ENCODE results near the gene GRAP2. TPM values are rescaled to one million over a fixed set of nuclear protein-coding genes. Genes with fewer than 3 reads are reported as not detected.

GRAP2 gene
- total RNA-seq, 1 experiment from 2014 or later, result 0.45 TPM

- Histone ChIP-seq H3K36me3 (replicated peaks; ENCODE audit: control insufficient read depth, insufficient read depth, low read length) (no peaks in the 10 kb centered on the region), H3K4me3 (ENCODE audit: insufficient read depth, low read depth, low read length) (no peak overlapping the region), H3K27me3 (ENCODE audit: control insufficient read depth, insufficient read depth, low read length) (no peaks in the 10 kb centered on the region)
- DNase-seq, result peak; percentile 24
Measured at GRCh38 chr22:39970742-39971141, 69.9 kb downstream of the GRAP2 start.

GRCh38 chr22:39972641-39973040 lies 71.8 kb downstream of the GRAP2 start:
- H3K27me3 ChIP-seq (ENCODE audit: control insufficient read depth, insufficient read depth, low read length), result no peaks in the 10 kb centered on the region
- H3K36me3 ChIP-seq (replicated peaks; ENCODE audit: control insufficient read depth, insufficient read depth, low read length), result no peaks in the 10 kb centered on the region
- peak; percentile 57 for DNase-seq
- no peak overlapping the region for H3K4me3 ChIP-seq (ENCODE audit: insufficient read depth, low read depth, low read length)

DNA sequence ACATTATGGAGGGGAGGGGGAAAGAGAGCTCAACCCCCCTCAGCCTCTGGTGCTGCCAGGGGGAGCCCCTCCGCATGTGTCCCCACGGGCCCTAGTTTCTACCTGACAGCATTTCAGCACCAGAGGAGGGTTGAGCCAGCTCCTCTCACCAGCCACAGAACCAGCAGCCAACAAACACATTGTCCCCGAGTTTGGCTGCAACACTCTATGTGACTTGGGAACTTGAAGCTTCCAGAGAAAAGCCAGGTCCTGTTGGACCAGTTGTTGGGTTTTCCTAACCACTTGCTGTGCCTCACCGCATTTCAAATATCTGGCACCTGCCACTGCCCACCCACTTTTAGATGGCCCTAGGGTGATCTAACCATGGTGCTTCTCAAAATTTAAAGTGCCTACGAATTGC lies 72.8 kb downstream of the GRAP2 start:
- peak; percentile 31 for DNase-seq
- no peaks in the 10 kb centered on the region for H3K27me3 ChIP-seq (ENCODE audit: control insufficient read depth, insufficient read depth, low read length)
- H3K4me3 ChIP-seq (ENCODE audit: insufficient read depth, low read depth, low read length), result no peak overlapping the region
- H3K36me3 ChIP-seq (replicated peaks; ENCODE audit: control insufficient read depth, insufficient read depth, low read length), result no peaks in the 10 kb centered on the region

DNA sequence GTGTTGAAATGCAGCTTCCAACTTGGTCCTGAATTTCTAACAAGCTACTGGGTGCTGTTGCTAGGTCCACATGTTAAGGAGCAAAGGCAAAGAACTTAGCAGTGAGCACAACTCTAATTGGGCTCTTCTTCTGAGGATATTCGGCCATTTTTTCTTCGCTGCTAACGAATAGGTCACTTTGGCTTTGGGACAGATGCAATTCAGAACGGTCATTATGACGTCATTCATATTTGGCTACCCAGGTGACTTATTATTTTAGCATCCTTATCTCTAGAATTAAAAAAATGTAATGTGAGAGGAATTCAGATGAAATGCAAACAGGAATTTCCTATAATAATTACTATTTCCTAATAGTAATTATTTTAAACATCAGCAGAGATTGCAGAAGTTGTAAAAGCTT lies 73.2 kb downstream of the GRAP2 start:
- Histone ChIP-seq H3K36me3 (replicated peaks; ENCODE audit: control insufficient read depth, insufficient read depth, low read length) (no peaks in the 10 kb centered on the region), H3K27me3 (ENCODE audit: control insufficient read depth, insufficient read depth, low read length) (no peaks in the 10 kb centered on the region), H3K4me3 (ENCODE audit: insufficient read depth, low read depth, low read length) (no peak overlapping the region)
- DNase-seq, result no peak

DNA sequence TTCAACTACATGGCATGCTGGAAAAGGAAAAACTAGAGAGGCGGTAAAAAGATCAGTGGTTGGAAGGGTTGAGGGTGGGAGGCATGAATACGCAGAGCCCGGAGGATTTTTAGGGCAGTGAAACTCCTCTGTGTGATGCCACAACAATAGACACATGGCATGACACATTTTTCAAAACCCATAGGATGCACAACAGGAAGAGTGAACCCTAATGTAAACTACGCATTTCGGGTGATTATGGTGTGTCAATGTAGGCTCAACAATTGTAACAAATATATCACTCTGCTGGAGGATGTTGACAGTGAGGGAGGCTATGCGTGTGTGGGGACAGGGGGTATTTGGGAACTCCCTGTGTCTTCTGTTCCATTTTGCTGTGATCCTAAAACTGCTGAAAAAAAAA lies 78.2 kb downstream of the GRAP2 start:
- Histone ChIP-seq H3K4me3 (ENCODE audit: insufficient read depth, low read depth, low read length) (no peak overlapping the region), H3K27me3 (ENCODE audit: control insufficient read depth, insufficient read depth, low read length) (no peaks in the 10 kb centered on the region), H3K36me3 (replicated peaks; ENCODE audit: control insufficient read depth, insufficient read depth, low read length) (no peaks in the 10 kb centered on the region)
- no peak for DNase-seq

GRCh38 chr22:39979458-39979857 lies 78.6 kb downstream of the GRAP2 start:
- no peaks in the 10 kb centered on the region for H3K36me3 ChIP-seq (replicated peaks; ENCODE audit: control insufficient read depth, insufficient read depth, low read length)
- no peak for DNase-seq
- no peaks in the 10 kb centered on the region for H3K27me3 ChIP-seq (ENCODE audit: control insufficient read depth, insufficient read depth, low read length)
- H3K4me3 ChIP-seq (ENCODE audit: insufficient read depth, low read depth, low read length), result no peak overlapping the region

DNA sequence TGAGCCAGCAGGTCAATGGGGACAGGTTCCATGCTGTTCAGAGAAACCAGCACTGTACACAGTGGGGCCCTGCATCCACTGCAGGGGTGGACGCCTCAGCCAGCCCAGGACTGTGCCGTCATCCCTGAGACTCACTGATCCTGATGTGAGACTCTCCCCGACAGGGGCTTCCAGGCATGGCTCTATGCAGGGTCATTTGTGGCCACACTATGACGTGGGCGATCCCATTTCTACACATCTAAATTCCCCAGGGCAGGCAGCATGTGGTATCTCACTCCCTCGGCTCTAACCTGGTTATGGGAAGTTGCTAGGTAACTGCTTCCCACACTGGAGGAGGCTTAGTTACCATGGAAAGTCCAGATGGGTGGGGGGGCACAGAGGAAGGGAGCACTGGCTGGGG lies 79.7 kb downstream of the GRAP2 start:
- Histone ChIP-seq H3K27me3 (ENCODE audit: control insufficient read depth, insufficient read depth, low read length) (peaks cover 2% of the 10 kb centered on the region; the same call in 1 of the 2 replicates), H3K4me3 (ENCODE audit: insufficient read depth, low read depth, low read length) (no peak overlapping the region), H3K36me3 (replicated peaks; ENCODE audit: control insufficient read depth, insufficient read depth, low read length) (no peaks in the 10 kb centered on the region)
- no peak for DNase-seq

DNA sequence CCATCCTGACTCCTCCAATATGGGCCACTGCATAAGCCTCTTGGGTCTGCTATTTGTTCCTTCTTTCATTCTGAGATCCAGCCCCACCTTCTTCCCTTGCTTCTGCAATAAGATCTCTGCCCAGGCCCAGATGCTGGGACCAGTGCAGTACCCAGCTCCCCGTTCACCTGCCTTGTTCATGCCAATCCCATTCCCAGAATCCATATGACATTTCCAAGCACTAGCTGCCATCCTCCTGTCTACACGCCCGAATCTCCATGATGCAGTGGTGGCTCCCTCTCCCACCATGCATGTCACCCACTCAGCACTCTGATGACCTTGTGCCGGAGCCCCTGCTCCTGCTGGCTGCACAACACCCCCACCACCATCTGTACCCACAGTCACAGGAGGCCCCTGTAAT lies 82.5 kb downstream of the GRAP2 start:
- no peaks in the 10 kb centered on the region for H3K36me3 ChIP-seq (replicated peaks; ENCODE audit: control insufficient read depth, insufficient read depth, low read length)
- H3K4me3 ChIP-seq (ENCODE audit: insufficient read depth, low read depth, low read length), result no peak overlapping the region
- no peak for DNase-seq
- H3K27me3 ChIP-seq (ENCODE audit: control insufficient read depth, insufficient read depth, low read length), result peaks cover 2% of the 10 kb centered on the region; the same call in 1 of the 2 replicates

- Histone ChIP-seq H3K27me3 (ENCODE audit: control insufficient read depth, insufficient read depth, low read length) (peaks cover 2% of the 10 kb centered on the region), H3K4me3 (ENCODE audit: insufficient read depth, low read depth, low read length) (no peak overlapping the region), H3K36me3 (replicated peaks; ENCODE audit: control insufficient read depth, insufficient read depth, low read length) (no peaks in the 10 kb centered on the region)
- no peak for DNase-seq
Measured at GRCh38 chr22:39984006-39984405, 83.1 kb downstream of the GRAP2 start.

DNA sequence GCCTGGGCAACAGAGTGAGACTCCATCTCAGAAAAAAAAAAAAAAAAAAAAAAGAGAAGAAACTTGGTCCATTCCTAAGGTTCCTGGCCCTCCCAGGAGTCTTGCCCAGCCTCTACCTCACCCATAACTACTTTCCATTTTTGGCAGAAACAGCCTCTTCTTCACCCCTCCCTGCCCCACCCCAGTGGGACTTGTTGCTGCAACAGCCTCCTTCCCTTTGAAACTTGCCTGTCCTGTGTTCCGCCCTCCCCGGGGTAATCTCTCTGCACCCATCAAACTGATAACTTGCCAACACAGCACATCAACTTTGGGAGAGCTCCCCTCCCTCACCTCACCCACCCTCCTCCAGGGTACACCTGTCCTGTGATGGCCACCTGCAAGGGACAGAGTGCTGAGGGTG lies 83.9 kb downstream of the GRAP2 start:
- no peaks in the 10 kb centered on the region for H3K36me3 ChIP-seq (replicated peaks; ENCODE audit: control insufficient read depth, insufficient read depth, low read length)

DNA sequence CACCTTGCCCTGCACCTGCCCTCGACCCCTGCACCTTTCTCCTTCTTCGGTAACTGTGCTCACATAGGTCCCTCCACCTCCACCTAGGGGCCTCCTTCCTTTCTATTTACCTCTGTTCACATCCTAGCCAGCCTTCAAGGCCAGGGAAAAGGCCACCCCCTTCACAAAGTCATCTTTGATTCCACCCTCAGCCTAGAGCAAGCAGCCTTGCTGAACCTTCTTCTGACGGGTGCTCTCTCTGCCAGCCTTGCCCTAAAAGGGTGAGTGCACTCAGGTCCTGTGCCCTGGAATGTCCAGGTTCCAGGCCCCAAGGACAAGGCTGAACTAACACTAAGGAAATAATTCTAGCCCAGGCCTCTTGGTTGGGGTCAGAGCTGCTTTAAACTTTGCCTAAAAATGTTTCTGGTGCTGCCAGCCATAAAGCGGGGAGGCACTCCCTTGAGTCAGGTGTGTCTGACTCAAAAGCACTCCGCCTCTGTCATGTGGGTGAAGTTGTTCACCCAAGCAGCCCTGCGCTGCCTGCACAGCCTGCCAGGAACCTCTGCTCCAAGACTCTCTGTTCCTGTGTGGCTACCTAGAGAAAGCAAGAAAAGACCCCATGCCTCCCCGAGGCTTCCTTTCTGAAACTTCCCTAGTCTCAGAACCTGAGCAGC lies 84.6 kb downstream of the GRAP2 start:
- peaks cover 4% of the 10 kb centered on the region for H3K27me3 ChIP-seq (ENCODE audit: control insufficient read depth, insufficient read depth, low read length)
- DNase-seq, result no peak
- no peaks in the 10 kb centered on the region for H3K36me3 ChIP-seq (replicated peaks; ENCODE audit: control insufficient read depth, insufficient read depth, low read length)
- H3K4me3 ChIP-seq (ENCODE audit: insufficient read depth, low read depth, low read length), result no peak overlapping the region

More for the DNA sequence above, 83.9 kb downstream of the GRAP2 start:
- Histone ChIP-seq H3K4me3 (ENCODE audit: insufficient read depth, low read depth, low read length) (no peak overlapping the region), H3K27me3 (ENCODE audit: control insufficient read depth, insufficient read depth, low read length) (peaks cover 4% of the 10 kb centered on the region)
- DNase-seq, result no peak

- Histone ChIP-seq H3K27me3 (ENCODE audit: control insufficient read depth, insufficient read depth, low read length) (peaks cover 6% of the 10 kb centered on the region), H3K36me3 (replicated peaks; ENCODE audit: control insufficient read depth, insufficient read depth, low read length) (no peaks in the 10 kb centered on the region), H3K4me3 (ENCODE audit: insufficient read depth, low read depth, low read length) (no peak overlapping the region)
- DNase-seq, result no peak
Measured at GRCh38 chr22:39988386-39989114, 87.7 kb downstream of the GRAP2 start.

DNA sequence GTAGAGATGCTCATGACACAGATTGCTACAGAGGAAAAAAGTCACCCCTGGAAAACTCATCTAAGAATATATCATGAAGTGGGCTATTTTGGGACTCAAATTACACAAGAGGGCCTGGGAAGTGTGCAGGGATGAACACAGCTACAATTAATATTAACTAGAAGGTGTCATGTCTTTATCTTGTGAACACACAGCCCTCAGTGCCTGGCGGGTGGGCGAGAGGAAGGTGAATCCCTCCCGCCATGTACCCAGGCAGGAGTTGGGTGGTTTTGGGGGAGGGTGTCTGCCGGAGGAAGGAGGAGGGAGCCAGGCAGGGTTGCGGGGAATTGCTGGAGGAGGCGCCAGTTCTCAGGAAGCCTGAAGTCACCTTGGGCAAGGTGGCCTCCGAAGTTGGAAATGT lies 88.7 kb downstream of the GRAP2 start:
- Histone ChIP-seq H3K36me3 (replicated peaks; ENCODE audit: control insufficient read depth, insufficient read depth, low read length) (no peaks in the 10 kb centered on the region), H3K27me3 (ENCODE audit: control insufficient read depth, insufficient read depth, low read length) (peaks cover 9% of the 10 kb centered on the region), H3K4me3 (ENCODE audit: insufficient read depth, low read depth, low read length) (no peak overlapping the region)
- peak; percentile 63 for DNase-seq

GRCh38 chr22:39990686-39991085 lies 89.8 kb downstream of the GRAP2 start:
- Histone ChIP-seq H3K4me3 (ENCODE audit: insufficient read depth, low read depth, low read length) (no peak overlapping the region), H3K36me3 (replicated peaks; ENCODE audit: control insufficient read depth, insufficient read depth, low read length) (no peaks in the 10 kb centered on the region), H3K27me3 (ENCODE audit: control insufficient read depth, insufficient read depth, low read length) (peaks cover 9% of the 10 kb centered on the region)
- DNase-seq, result no peak

- no peak overlapping the region for H3K4me3 ChIP-seq (ENCODE audit: insufficient read depth, low read depth, low read length)
- peaks cover 9% of the 10 kb centered on the region for H3K27me3 ChIP-seq (ENCODE audit: control insufficient read depth, insufficient read depth, low read length)
- DNase-seq, result no peak
- H3K36me3 ChIP-seq (replicated peaks; ENCODE audit: control insufficient read depth, insufficient read depth, low read length), result no peaks in the 10 kb centered on the region
Measured at GRCh38 chr22:39991159-39991860, 90.4 kb downstream of the GRAP2 start.
